HepG2 (cell line): ENCODE measurements around the gene ITPK1. TPM values are rescaled to one million over a fixed set of nuclear protein-coding genes. Genes with fewer than 3 reads are reported as not detected.
"Not testable (repeated sequence)": the region's sequence is repeated elsewhere in the genome, so short reads cannot be mapped to it uniquely, and the experiment has no call there.

ENCODE experiments used
- ATAC-seq: fragments of 200-7000 bp; cut with Tn5 transposase; 3 replicates; pipeline ENCODE4 v1.9.1; 2020; ENCODE audit warnings: mild to moderate bottlenecking, moderate library complexity
- BruUV-seq: library from RNA; stranded (reverse); fragments of 400-500 nt; replicated peaks from 2 replicates; lab custom pipeline; 2021; lab: Mats Ljungman, UMichigan
- CTCF ChIA-PET: fragments of 300-600 bp; formaldehyde crosslinking; extraction: SDS; loops from one replicate; lab custom pipeline; 2021; ENCODE audit warnings: low total read pairs, inconsistent platforms, low intra/inter-chr PET ratio; lab: Yijun Ruan, JAX
- POLR2A ChIA-PET: fragments of 350-600 bp; sonication (Branson Sonifier 250); formaldehyde crosslinking; loops from one replicate; lab custom pipeline; 2020; ENCODE audit warnings: antibody characterized with exemption, inconsistent platforms; lab: Yijun Ruan, JAX
- DNase-seq: peaks from one replicate; pipeline ENCODE4 v3.0.0-alpha.2; 2015; ENCODE audit warnings: low spot score
- FAIRE-seq: peaks from 3 replicates; lab custom pipeline; 2011; peaks lifted over from hg19 to GRCh38; lab: Jason Lieb, UNC
- H2AFZ ChIP-seq: one replicate; pipeline ENCODE4 v1.6.1; 2011; ENCODE audit warnings: low read length, inconsistent platforms
- H3K27ac ChIP-seq: fragments of 300-600 bp; 3 replicates; pipeline ENCODE4 v1.8.0; 2011; ENCODE audit warnings: mixed run types, mild to moderate bottlenecking, mixed read lengths, low read length, inconsistent platforms; ENCODE audit not compliant: insufficient read depth; ENCODE audit errors: extremely low read length
- H3K27me3 ChIP-seq, 2 experiments: fragments of 200-600 bp in 1 of 2; 2 replicates in 1 of 2; 3 replicates in 1 of 2; pipeline versions ENCODE4 v1.6.0 to v1.8.0; 2011; ENCODE audit warnings: low read length in 2 of 2, mild to moderate bottlenecking in 2 of 2, moderate library complexity in 2 of 2, inconsistent platforms in 1 of 2; ENCODE audit not compliant: insufficient read depth in 2 of 2, control insufficient read depth in 1 of 2
- H3K36me3 ChIP-seq, 2 experiments: fragments of 200-600 bp in 1 of 2; replicated peaks in 1 of 2; 2 replicates in 1 of 2; 3 replicates in 1 of 2; pipeline versions ENCODE4 v1.5.1 to v1.8.0; 2011; ENCODE audit warnings: low read length in 2 of 2, inconsistent platforms in 1 of 2; ENCODE audit not compliant: insufficient read depth in 2 of 2, control insufficient read depth in 1 of 2
- H3K4me1 ChIP-seq: 2 replicates; pipeline ENCODE4 v1.5.1; 2012; ENCODE audit warnings: low read length, inconsistent platforms; ENCODE audit not compliant: insufficient read depth
- H3K4me2 ChIP-seq: 2 replicates; pipeline ENCODE4 v1.6.0; 2011; ENCODE audit warnings: low read depth, low read length, inconsistent platforms
- H3K4me3 ChIP-seq, 3 experiments: fragments of 200-600 bp in 1 of 3; sonication (generic), shearing (Covaris generic) in 1 of 3; replicated peaks in 1 of 3; 2 replicates each; pipeline ENCODE4 v1.5.1; 2011 to 2016; ENCODE audit warnings: low read length in 3 of 3, inconsistent platforms in 2 of 3, low read depth in 2 of 3, mild to moderate bottlenecking in 2 of 3, control low read depth in 1 of 3, mixed read lengths in 1 of 3; ENCODE audit not compliant: insufficient read depth in 1 of 3
- H3K79me2 ChIP-seq: one replicate; pipeline ENCODE4 v1.6.1; 2011; ENCODE audit warnings: low read length, inconsistent platforms; ENCODE audit not compliant: insufficient read depth
- H3K9ac ChIP-seq: 2 replicates; pipeline ENCODE4 v1.6.0; 2011; ENCODE audit warnings: mild to moderate bottlenecking, low read depth, low read length, inconsistent platforms; ENCODE audit not compliant: insufficient read depth
- H3K9me3 ChIP-seq: 2 replicates; pipeline ENCODE4 v1.5.1; 2012; ENCODE audit warnings: mild to moderate bottlenecking, low read length
- H4K20me1 ChIP-seq: 2 replicates; pipeline ENCODE4 v1.6.0; 2011; ENCODE audit warnings: inconsistent platforms, mild to moderate bottlenecking, low read length, moderate library complexity; ENCODE audit not compliant: insufficient read depth
- ASH2L ChIP-seq: fragments of 300-600, 200-600 bp; sonication (generic); IDR thresholded peaks from 2 replicates; pipeline ENCODE4 v1.7.0; 2017; ENCODE audit warnings: low read depth, mild to moderate bottlenecking, moderate library complexity, mixed read lengths, low read length; ENCODE audit not compliant: insufficient read length
- PPARG ChIP-seq: conservative IDR thresholded peaks from 2 replicates; pipeline ENCODE4 v1.6.1; 2016; ENCODE audit warnings: missing biosample characterization, missing genetic modification reagents
- ZNF687 ChIP-seq: sonication (generic); formaldehyde crosslinking; IDR thresholded peaks from 2 replicates; pipeline ENCODE4 v1.5.1; 2020; ENCODE audit warnings: mild to moderate bottlenecking, missing genetic modification reagents, moderate library complexity
- WGBS: methylation state at CpG from one replicate; pipeline ENCODE4 v1.1.6; 2017; ENCODE audit warnings: low lambda C conversion rate; 5-methylcytosine and 5-hydroxymethylcytosine counted together
- in situ Hi-C: cut with HindIII; loops from 2 replicates; pipeline ENCODE4 v1.10.0; 2017; ENCODE audit warnings: low pct_unique_long_range_greater_than_20kb; ENCODE audit not compliant: extremely low pct_ligation_motif_present
- intact Hi-C: fragments of 100-400 bp; cut with micrococcal nuclease; formaldehyde crosslinking; loops from one replicate; pipeline ENCODE4 v1.10.0; 2022; ENCODE audit not compliant: unreplicated experiment
- polyA plus RNA-seq, 8 experiments: library from polyadenylated mRNA; depleted of rRNA in 3 of 8; stranded (reverse) in 7 of 8; unstranded in 1 of 8; fragments of >200 nt; fragmentation: Illumina TruSeq in 4 of 8; extraction: Trizol in 4 of 8; gene quantifications; 2 replicates each; pipeline versions ENCODE4 v1.2.1 to v1.2.3, GENCODE V29; 2011 to 2016; ENCODE audit warnings: low read depth in 4 of 8, missing spikeins in 1 of 8, mixed read lengths in 1 of 8; ENCODE audit not compliant: insufficient read depth in 1 of 8
- total RNA-seq, 5 experiments: library from RNA; depleted of rRNA; stranded (reverse); fragments of >200 nt; fragmentation: Illumina TruSeq; extraction: Trizol; gene quantifications; 2 replicates each; pipeline ENCODE4 v1.2.3, GENCODE V29; 2016; ENCODE audit warnings: low read depth in 1 of 5

Gene ITPK1
- total and polyA plus RNA-seq, 2 of the 13 experiments (the other 11 are each of a cell fraction or from before 2014, with no cell fraction given), result 20.5 to 47.5 TPM

GRCh38 chr14:93137864-93138263 lies 22.1 kb upstream of the ITPK1 start (continued):
- TF ChIP-seq ASH2L, result no peak

GRCh38 chr14:93136508-93136907 lies 20.8 kb upstream of the ITPK1 start:
- H3K9me3 ChIP-seq, H3K27ac ChIP-seq, H3K9ac ChIP-seq, DNase-seq, FAIRE-seq, ATAC-seq, H3K4me2 ChIP-seq, POLR2A ChIA-PET, BruUV-seq, H3K27me3 ChIP-seq, H3K36me3 ChIP-seq, H2AFZ ChIP-seq, H3K4me3 ChIP-seq, H4K20me1 ChIP-seq, H3K79me2 ChIP-seq: not testable (repeated sequence)
- WGBS, result 74% methylated on average over 7 of the region's 13 CpGs
- peaks cover 58% of the 10 kb centered on the region for H3K4me1 ChIP-seq
- in situ Hi-C loops, result loop anchor here (5.0 kb wide), 1 partner anchor 184 kb away; no protein-coding TSS in a partner anchor
- CTCF ChIA-PET, result interaction anchor here (3.2 kb wide), 1 partner anchor 24 kb away, joined by 29 read pairs; no protein-coding TSS in a partner anchor
- intact Hi-C loops, result loop anchor here (5.0 kb wide), 2 partner anchors 164 to 1461 kb away; no protein-coding TSS in a partner anchor

- 9% methylated on average over 8 of the region's 8 CpGs for WGBS
- no TSS peak for BruUV-seq
- Histone ChIP-seq H3K36me3 (no peaks in the 10 kb centered on the region), H2AFZ (no peak overlapping the region), H3K4me1 (peaks cover 58% of the 10 kb centered on the region), H3K79me2 (no peaks in the 10 kb centered on the region), H3K4me2 (peak overlapping the region; percentile 47), H3K9me3 (no peaks in the 10 kb centered on the region), H3K27ac (no peak overlapping the region), H3K9ac (no peak overlapping the region), H3K4me3 (peak overlapping the region in 1 of 3 experiments; percentile 13; a peak in 1 of 6 replicates), H3K27me3 (no peaks in the 10 kb centered on the region; a peak in 1 of 5 replicates), H4K20me1 (no peaks in the 10 kb centered on the region)
- in situ Hi-C loops (loop anchor here (5.0 kb wide), 1 partner anchor 184 kb away; no protein-coding TSS in a partner anchor), intact Hi-C loops (loop anchor here (5.0 kb wide), 2 partner anchors 164 to 1461 kb away; no protein-coding TSS in a partner anchor)
- ChIA-PET CTCF (no interaction called here), POLR2A (no interaction called here)
- ATAC-seq (no peak), FAIRE-seq (no peak), DNase-seq (no peak)
- no peak for TF ChIP-seq PPARG (CRISPR knock-in tag)
- peak; percentile 20; the same call in 1 of the 2 replicates for TF ChIP-seq ZNF687 (CRISPR knock-in tag)
Observed at GRCh38 chr14:93136009-93136408, 20.3 kb upstream of the ITPK1 start.
